Right lobe of liver (tissue), 6 donors: ENCODE data around the gene CCNF. TPM values are rescaled to one million over a fixed set of nuclear protein-coding genes. Genes with fewer than 3 reads are reported as not detected.

Source experiments
- ATAC-seq, 4 donors: fragments of 200-7000 bp; cut with Tn5 transposase; one replicate each; pipeline ENCODE4 v1.9.1; 2020; ENCODE audit warnings: mild to moderate bottlenecking in 4 of 4, moderate library complexity in 4 of 4
- DNase-seq, 3 donors: peaks; one replicate each; pipeline ENCODE4 v3.0.0-alpha.2; 2020
- H3K27ac ChIP-seq, 3 donors: fragments of 200-600 bp; one replicate each; pipeline ENCODE4 v1.8.0; 2022
- H3K27me3 ChIP-seq, 2 donors: fragments of 200-600 bp; one replicate each; pipeline ENCODE4 v1.8.0; 2022
- H3K36me3 ChIP-seq, 4 donors: fragments of 200-600 bp; sonication (generic) in 1 of 4; one replicate each; pipeline versions ENCODE4 v1.5.1 to v1.8.0; 2017 to 2022; ENCODE audit warnings: control low read depth in 1 of 4
- H3K4me1 ChIP-seq, 4 donors: fragments of 200-600 bp; sonication (generic) in 1 of 4; one replicate each; pipeline versions ENCODE4 v1.5.1 to v1.8.0; 2017 to 2022; ENCODE audit warnings: control low read depth in 1 of 4
- H3K4me3 ChIP-seq, 3 donors: fragments of 200-600 bp; one replicate each; pipeline ENCODE4 v1.8.0; 2022
- H3K9me3 ChIP-seq, 4 donors: fragments of 200-600 bp; sonication (generic) in 1 of 4; one replicate each; pipeline versions ENCODE4 v1.5.1 to v1.8.0; 2017 to 2022; ENCODE audit warnings: control low read depth in 1 of 4
- POLR2A ChIP-seq: fragments of 450-650 bp; IDR thresholded peaks from one replicate; pipeline ENCODE4 v1.6.1; 2017; ENCODE audit warnings: antibody characterized with exemption, mild to moderate bottlenecking
- WGBS: methylation state at CpG from one replicate; pipeline ENCODE4 v1.1.6; 2018; ENCODE audit warnings: low coverage, low lambda C conversion rate; ENCODE audit not compliant: insufficient coverage; ENCODE audit errors: missing lambda C conversion rate; 5-methylcytosine and 5-hydroxymethylcytosine counted together
- intact Hi-C, 2 donors: fragments of 100-400 bp; cut with DNase I; formaldehyde crosslinking; loops; one replicate each; pipeline versions ENCODE4 v1.11.2 to v1.14.1; 2022
- total RNA-seq, 6 experiments: library from RNA; depleted of rRNA in 2 of 6; stranded (reverse); fragments of >200 nt in 2 of 6; fragmentation: NEBNext Ultra II Directional in 3 of 6; extraction: Animal tissue kit (Norgen Biotek cat#: 25700) in 3 of 6; gene quantifications; one replicate each; pipeline versions ENCODE4 v1.1.0 to v1.2.4, GENCODE V29; 2016 to 2023
- TF ChIP-seq, protein P1 (sequence below), 4 donors: fragments of 200-600 bp in 3 of 4; fragments of 450-650 bp in 1 of 4; IDR thresholded peaks; one replicate each; pipeline versions ENCODE4 v1.5.1 to v1.8.0; 2016 to 2022; ENCODE audit warnings: antibody characterized with exemption in 4 of 4, mild to moderate bottlenecking in 2 of 4
- donor health status: DM: no; HTN: yes; CAD: no.
- donor health status: DM: no; HTN: no; CAD: no.
- donor health status: DM: no; HTN: no; CAD: no.
- donor health status: DM: no; HTN: yes; CAD: no.
- donor health status: DM: no; HTN: yes; CAD: no.

CCNF gene
- total RNA-seq, 6 experiments from 2014 or later: 1.3 to 2.7 (median 1.7) TPM

- intact Hi-C loops: no loop called here
- ATAC-seq (no peak), DNase-seq (no peak)
- Histone ChIP-seq H3K27ac (no peak overlapping the region), H3K9me3 (no peaks in the 10 kb centered on the region), H3K4me3 (no peak overlapping the region), H3K36me3 (no peaks in the 10 kb centered on the region), H3K4me1 (peaks cover 0 to 23% (median 0%) of the 10 kb centered on the region in 4 donors), H3K27me3 (no peaks in the 10 kb centered on the region)
- WGBS: 71% methylated on average over 2 of the region's 12 CpGs
- TF ChIP-seq POLR2A: no peak
- TF ChIP-seq, protein P1, sequence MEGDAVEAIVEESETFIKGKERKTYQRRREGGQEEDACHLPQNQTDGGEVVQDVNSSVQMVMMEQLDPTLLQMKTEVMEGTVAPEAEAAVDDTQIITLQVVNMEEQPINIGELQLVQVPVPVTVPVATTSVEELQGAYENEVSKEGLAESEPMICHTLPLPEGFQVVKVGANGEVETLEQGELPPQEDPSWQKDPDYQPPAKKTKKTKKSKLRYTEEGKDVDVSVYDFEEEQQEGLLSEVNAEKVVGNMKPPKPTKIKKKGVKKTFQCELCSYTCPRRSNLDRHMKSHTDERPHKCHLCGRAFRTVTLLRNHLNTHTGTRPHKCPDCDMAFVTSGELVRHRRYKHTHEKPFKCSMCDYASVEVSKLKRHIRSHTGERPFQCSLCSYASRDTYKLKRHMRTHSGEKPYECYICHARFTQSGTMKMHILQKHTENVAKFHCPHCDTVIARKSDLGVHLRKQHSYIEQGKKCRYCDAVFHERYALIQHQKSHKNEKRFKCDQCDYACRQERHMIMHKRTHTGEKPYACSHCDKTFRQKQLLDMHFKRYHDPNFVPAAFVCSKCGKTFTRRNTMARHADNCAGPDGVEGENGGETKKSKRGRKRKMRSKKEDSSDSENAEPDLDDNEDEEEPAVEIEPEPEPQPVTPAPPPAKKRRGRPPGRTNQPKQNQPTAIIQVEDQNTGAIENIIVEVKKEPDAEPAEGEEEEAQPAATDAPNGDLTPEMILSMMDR (IDR thresholded peaks at IDR 0.05): peak in 1 of 4 donors; percentile 5
These were observed 36.6 kb downstream of the CCNF start for GRCh38 chr16:2465653-2466415.

DNA sequence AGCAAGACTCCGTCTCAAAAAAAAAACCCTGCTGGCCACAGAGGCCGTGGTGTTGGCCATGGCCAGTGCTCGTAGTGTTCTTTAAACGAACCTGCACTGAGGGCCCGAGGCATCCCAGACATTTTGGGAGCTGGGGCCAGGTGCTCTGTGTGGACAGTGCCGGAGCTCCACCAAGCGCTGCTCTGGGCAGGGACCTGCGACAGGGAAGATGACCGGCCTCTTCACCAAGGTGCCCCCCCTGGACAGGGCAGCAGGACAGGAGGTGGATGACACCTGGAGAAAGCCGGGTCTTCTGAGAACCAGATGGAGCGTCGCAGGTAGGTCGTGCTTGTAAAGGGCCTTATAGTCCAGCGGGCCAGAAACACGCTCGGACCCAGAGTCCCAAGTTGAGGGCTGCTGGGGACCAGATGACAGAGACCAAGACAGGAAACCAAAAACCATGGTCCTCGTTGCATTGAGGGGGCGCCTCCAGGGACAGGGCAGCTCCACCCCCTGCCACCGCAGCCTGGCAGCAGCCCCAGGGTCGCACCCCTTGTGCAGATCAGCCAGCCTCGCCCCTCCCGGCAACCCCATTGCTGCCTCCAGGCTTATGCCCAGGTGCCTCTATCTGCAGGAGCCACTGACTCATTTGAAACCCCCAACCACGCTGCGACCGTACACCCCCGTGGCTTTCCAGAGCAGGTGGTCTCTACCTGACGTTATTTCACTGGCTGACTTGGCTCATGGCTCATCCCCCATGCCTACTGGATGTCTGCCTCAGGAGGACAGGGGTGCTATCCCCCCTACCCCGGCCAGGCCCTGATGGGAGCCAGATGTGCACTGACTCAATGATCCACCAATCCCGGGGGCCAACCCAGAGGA is 37.6 kb downstream of the CCNF start:
- no peak overlapping the region for H3K27ac ChIP-seq

DNA sequence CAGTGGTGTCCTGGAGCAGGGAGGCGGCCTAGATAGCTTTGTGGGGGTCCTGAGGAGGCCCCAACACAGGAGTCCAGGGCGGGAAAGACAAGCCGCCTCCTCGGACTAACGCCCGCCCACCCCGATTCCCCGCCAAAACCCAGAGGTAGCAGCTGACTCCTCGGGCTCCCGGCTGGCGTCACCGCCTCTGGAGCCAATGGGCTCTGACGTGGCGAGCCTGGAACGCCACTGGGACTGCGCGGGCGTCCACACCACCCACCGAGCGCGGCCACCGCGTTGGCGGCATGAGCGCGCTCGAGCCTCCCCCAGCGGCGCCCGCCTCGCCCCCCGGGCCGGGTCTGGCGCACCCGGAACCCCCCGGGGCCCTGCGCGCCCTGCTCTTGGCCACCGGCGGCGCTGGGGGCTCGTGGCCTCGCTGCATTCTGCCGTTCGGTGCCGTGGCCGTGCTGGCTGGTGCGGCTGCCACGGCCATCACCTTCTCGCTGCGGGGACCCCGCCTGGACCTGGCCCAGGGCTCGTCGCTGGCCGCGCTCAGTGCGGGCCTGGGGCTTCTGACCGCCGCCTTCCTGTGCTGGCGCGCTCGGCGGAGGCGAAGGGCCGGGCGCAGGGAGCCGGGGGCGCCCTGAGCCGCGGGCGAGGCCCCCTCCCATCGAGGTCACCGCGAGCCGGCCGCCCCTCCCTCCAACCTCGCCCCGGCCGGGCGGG is 38.4 kb downstream of the CCNF start:
- intact Hi-C loops: no loop called here
- Histone ChIP-seq H3K4me1 (peaks cover 0 to 40% (median 7%) of the 10 kb centered on the region in 4 donors), H3K36me3 (no peaks in the 10 kb centered on the region), H3K27me3 (no peaks in the 10 kb centered on the region), H3K27ac (no peak overlapping the region), H3K9me3 (no peaks in the 10 kb centered on the region), H3K4me3 (peak overlapping the region; percentile 22 to 44 (median 36))
- ATAC-seq (peak; percentile 23 to 43 (median 30)), DNase-seq (peak in 2 of 3 donors; percentile 60 to 72)
- WGBS: 5% methylated on average over 14 of the region's 80 CpGs
- peak; percentile 35 for TF ChIP-seq POLR2A
- TF ChIP-seq, protein P1 (IDR thresholded peaks at IDR 0.05): peak in 1 of 4 donors; percentile 10

More for the DNA sequence above, 37.6 kb downstream of the CCNF start:
- ATAC-seq (no peak), DNase-seq (peak in 1 of 3 donors; percentile 44)
- H3K4me1 ChIP-seq: peaks cover 0 to 32% (median 3%) of the 10 kb centered on the region in 4 donors
- WGBS: 55% methylated on average over 9 of the region's 29 CpGs
- TF ChIP-seq, protein P1 (IDR thresholded peaks at IDR 0.05): no peak
- no peak for TF ChIP-seq POLR2A
- H3K9me3 ChIP-seq: no peaks in the 10 kb centered on the region
- intact Hi-C loops: no loop called here
- H3K36me3 ChIP-seq: no peaks in the 10 kb centered on the region
- no peak overlapping the region for H3K4me3 ChIP-seq
- H3K27me3 ChIP-seq: no peaks in the 10 kb centered on the region

- H3K27me3 ChIP-seq: no peaks in the 10 kb centered on the region
- peaks cover 0 to 46% (median 10%) of the 10 kb centered on the region in 4 donors for H3K4me1 ChIP-seq
- WGBS: 0% methylated on average over 13 of the region's 38 CpGs
- H3K4me3 ChIP-seq: peak overlapping the region; percentile 22 to 44 (median 36)
- peak in 1 of 3 donors; percentile 54 for DNase-seq
- no peak for TF ChIP-seq POLR2A
- TF ChIP-seq, protein P1 (IDR thresholded peaks at IDR 0.05): no peak
- intact Hi-C loops: no loop called here
- H3K36me3 ChIP-seq: no peaks in the 10 kb centered on the region
- no peaks in the 10 kb centered on the region for H3K9me3 ChIP-seq
- no peak overlapping the region for H3K27ac ChIP-seq
- ATAC-seq: peak in 2 of 4 donors; percentile 4 to 16
These were observed 39.0 kb downstream of the CCNF start for GRCh38 chr16:2468233-2468724.
